Keratinocyte (primary cell): ENCODE data around the gene SERTM1. TPM values are rescaled to one million over a fixed set of nuclear protein-coding genes. Genes with fewer than 3 reads are reported as not detected.

Experiments
- DNase-seq: peaks from one replicate; pipeline ENCODE4 v3.0.0-alpha.2; 2011; ENCODE audit warnings: low read depth, missing footprints, low spot score
- FAIRE-seq: peaks from 2 replicates; lab custom pipeline; 2011; peaks lifted over from hg19 to GRCh38; lab: Jason Lieb, UNC
- H2AFZ ChIP-seq: 2 replicates; pipeline ENCODE4 v1.6.0; 2012; ENCODE audit warnings: low read length, control low read depth, inconsistent platforms; ENCODE audit not compliant: control insufficient read depth
- H3K27ac ChIP-seq: 2 replicates; pipeline ENCODE4 v1.5.1; 2011; ENCODE audit warnings: low read length; ENCODE audit not compliant: control insufficient read depth, insufficient read depth
- H3K27me3 ChIP-seq: 3 replicates; pipeline ENCODE4 v1.6.0; 2011; ENCODE audit warnings: low read length; ENCODE audit not compliant: control insufficient read depth, insufficient read depth; ENCODE audit errors: extremely low read depth
- H3K36me3 ChIP-seq, 2 experiments: 2 replicates in 1 of 2; 3 replicates in 1 of 2; pipeline ENCODE4 v1.5.1; 2011; ENCODE audit warnings: low read length in 2 of 2, mild to moderate bottlenecking in 1 of 2; ENCODE audit not compliant: control insufficient read depth in 2 of 2, insufficient read depth in 2 of 2; ENCODE audit errors: extremely low read depth in 1 of 2
- H3K4me1 ChIP-seq: 3 replicates; pipeline ENCODE4 v1.5.1; 2011; ENCODE audit warnings: low read length; ENCODE audit not compliant: control insufficient read depth, insufficient read depth; ENCODE audit errors: extremely low read depth
- H3K4me2 ChIP-seq: 3 replicates; pipeline ENCODE4 v1.6.0; 2011; ENCODE audit warnings: low read depth, low read length; ENCODE audit not compliant: control insufficient read depth, insufficient read depth; ENCODE audit errors: extremely low read depth
- H3K4me3 ChIP-seq, 3 experiments: fragments of 200-600 bp in 1 of 3; sonication (generic) in 1 of 3; 2 replicates in 2 of 3; 3 replicates in 1 of 3; pipeline ENCODE4 v1.5.1; 2011 to 2016; ENCODE audit warnings: low read length in 3 of 3, mild to moderate bottlenecking in 3 of 3, control low read depth in 2 of 3, inconsistent platforms in 1 of 3, low read depth in 1 of 3, mixed read lengths in 1 of 3, mixed run types in 1 of 3, moderate library complexity in 1 of 3; ENCODE audit not compliant: control insufficient read depth in 2 of 3, insufficient read depth in 2 of 3; ENCODE audit errors: extremely low read depth in 1 of 3
- H3K79me2 ChIP-seq: 2 replicates; pipeline ENCODE4 v1.6.0; 2012; ENCODE audit warnings: low read length; ENCODE audit not compliant: control insufficient read depth, insufficient read depth
- H3K9ac ChIP-seq: 3 replicates; pipeline ENCODE4 v1.6.0; 2011; ENCODE audit warnings: low read length; ENCODE audit not compliant: control insufficient read depth, insufficient read depth; ENCODE audit errors: extremely low read depth
- H3K9me1 ChIP-seq: 3 replicates; pipeline ENCODE4 v1.6.0; 2011; ENCODE audit warnings: low read length; ENCODE audit not compliant: control insufficient read depth, insufficient read depth; ENCODE audit errors: extremely low read depth
- H3K9me3 ChIP-seq: 2 replicates; pipeline ENCODE4 v1.5.1; 2012; ENCODE audit warnings: low read depth, low read length; ENCODE audit not compliant: control insufficient read depth
- H4K20me1 ChIP-seq: 3 replicates; pipeline ENCODE4 v1.6.0; 2011; ENCODE audit warnings: low read length; ENCODE audit not compliant: control insufficient read depth, insufficient read depth; ENCODE audit errors: extremely low read depth
- CTCF ChIP-seq, 3 experiments: IDR thresholded peaks in 1 of 3; conservative IDR thresholded peaks in 1 of 3; optimal IDR thresholded peaks in 1 of 3; 2 replicates in 2 of 3; 3 replicates in 1 of 3; pipeline versions ENCODE3 to v1.5.1; 2011; ENCODE audit warnings: low read length in 3 of 3, mild to moderate bottlenecking in 3 of 3, moderate library complexity in 2 of 3, control low read depth in 1 of 3, inconsistent platforms in 1 of 3; ENCODE audit not compliant: insufficient read depth in 2 of 3; ENCODE audit errors: extremely low read depth in 1 of 3
- EZH2 ChIP-seq: IDR thresholded peaks from one replicate; pipeline ENCODE4 v1.6.1; 2012; ENCODE audit warnings: inconsistent platforms, mild to moderate bottlenecking, low read length, moderate library complexity
- dilution Hi-C: fragments of 300-500 bp; cut with MboI; formaldehyde crosslinking; loops from one replicate; pipeline ENCODE4 v1.7.0; 2020; ENCODE audit warnings: low sequenced_read_pairs; ENCODE audit not compliant: extremely low pct_ligation_motif_present
- polyA plus RNA-seq, 5 experiments: library from polyadenylated mRNA; depleted of rRNA in 3 of 5; stranded (reverse) in 3 of 5; stranded (forward) in 1 of 5; unstranded in 1 of 5; fragments of >200 nt; gene quantifications; 1 replicate in 1 of 5; 2 replicates in 3 of 5; 3 replicates in 1 of 5; pipeline versions ENCODE4 v1.2.1 to v1.2.3, GENCODE V29; 2011 to 2012; ENCODE audit warnings: missing spikeins in 2 of 5, low read depth in 1 of 5, low replicate concordance in 1 of 5

Gene SERTM1
- polyA plus RNA-seq, 1 donor (not counting 4 experiments of a cell fraction or from before 2014, with no cell fraction given): not detected

GRCh38 chr13:36717966-36718545 lies 44.2 kb downstream of the SERTM1 start:
- no peak for DNase-seq
- Histone ChIP-seq H2AFZ (no peak overlapping the region), H3K4me2 (no peak overlapping the region)

GRCh38 chr13:36718686-36719085 lies 44.9 kb downstream of the SERTM1 start:
- TF ChIP-seq EZH2: no peak
- no peak for TF ChIP-seq CTCF (optimal IDR thresholded peaks at IDR 0.05 in 1 of 3, IDR thresholded peaks at IDR 0.05 in 1 of 3, conservative IDR thresholded peaks at IDR 0.05 in 1 of 3; ENCODE audit: extremely low read depth in 1 of 3, insufficient read depth in 2 of 3, low read length in 3 of 3)
- dilution Hi-C loops: no loop called here
- no peak overlapping the region for H3K27ac ChIP-seq
- H3K9me1 ChIP-seq: no peaks in the 10 kb centered on the region
- FAIRE-seq (no peak), DNase-seq (no peak)
- no peaks in the 10 kb centered on the region for H3K79me2 ChIP-seq
- H3K9me3 ChIP-seq: no peaks in the 10 kb centered on the region
- no peak overlapping the region for H3K9ac ChIP-seq
- H3K4me2 ChIP-seq: no peak overlapping the region
- no peaks in the 10 kb centered on the region for H3K4me1 ChIP-seq
- H4K20me1 ChIP-seq: no peaks in the 10 kb centered on the region
- no peaks in the 10 kb centered on the region for H3K36me3 ChIP-seq
- no peaks in the 10 kb centered on the region for H3K27me3 ChIP-seq
- no peak overlapping the region for H2AFZ ChIP-seq
- H3K4me3 ChIP-seq: no peak overlapping the region

More at GRCh38 chr13:36717966-36718545, 44.2 kb downstream of the SERTM1 start:
- H3K9ac ChIP-seq: no peak overlapping the region
- dilution Hi-C loops: no loop called here
- H3K27ac ChIP-seq: no peak overlapping the region
- H3K4me3 ChIP-seq: no peak overlapping the region
- TF ChIP-seq EZH2 (no peak), CTCF (optimal IDR thresholded peaks at IDR 0.05 in 1 of 3, IDR thresholded peaks at IDR 0.05 in 1 of 3, conservative IDR thresholded peaks at IDR 0.05 in 1 of 3; ENCODE audit: extremely low read depth in 1 of 3, insufficient read depth in 2 of 3, low read length in 3 of 3) (no peak)
- no peak for FAIRE-seq
- no peaks in the 10 kb centered on the region for H3K4me1 ChIP-seq
- no peaks in the 10 kb centered on the region for H3K36me3 ChIP-seq
- no peaks in the 10 kb centered on the region for H3K79me2 ChIP-seq
- H3K27me3 ChIP-seq: no peaks in the 10 kb centered on the region
- no peaks in the 10 kb centered on the region for H3K9me1 ChIP-seq
- H3K9me3 ChIP-seq: no peaks in the 10 kb centered on the region
- H4K20me1 ChIP-seq: no peaks in the 10 kb centered on the region
